Measurements from ENCODE around the gene MEIOSIN.
"Not testable (repeated sequence)": the region's sequence is repeated elsewhere in the genome, so short reads cannot be mapped to it uniquely, and the experiment has no call there.

The MEIOSIN gene

GRCh38 chr19:45733160-45733810 is at the start of gene MEIOSIN:
MEIOSIN (plus strand) TSS chr19:45733439; CDS start chr19:45735377, 1,938 bp downstream.
- DNase-seq (ENCODE audit: low read depth) = no peak

GRCh38 chr19:45685045-45685444 is 48.2 kb upstream of the MEIOSIN start:
- H3K4me3 ChIP-seq (ENCODE audit: low read depth, low read length); DNase-seq (ENCODE audit: low read depth): not testable (repeated sequence)

More at GRCh38 chr19:45733160-45733810, at the start of gene MEIOSIN:
- no peak for TF ChIP-seq CTCF (IDR thresholded peaks at IDR 0.05; ENCODE audit: insufficient read depth, low read depth, low read length, missing control alignments)
- no peak within 1 kb of the TSS for H3K4me3 ChIP-seq (ENCODE audit: low read depth, low read length)

GRCh38 chr19:45687599-45687998 is 45.6 kb upstream of the MEIOSIN start:
- no peak overlapping the region for H3K4me3 ChIP-seq (ENCODE audit: low read depth, low read length)
- DNase-seq (ENCODE audit: low read depth) = no peak
- no peak for TF ChIP-seq CTCF (IDR thresholded peaks at IDR 0.05; ENCODE audit: insufficient read depth, low read depth, low read length, missing control alignments)

GRCh38 chr19:45691516-45692186 is 41.6 kb upstream of the MEIOSIN start, which contains the start of gene SNRPD2:
SNRPD2 (minus strand) TSS chr19:45691953; CDS start chr19:45691888, 65 bp downstream.
- DNase-seq (ENCODE audit: low read depth) = peak; percentile 96
- no peak for TF ChIP-seq CTCF (IDR thresholded peaks at IDR 0.05; ENCODE audit: insufficient read depth, low read depth, low read length, missing control alignments)
- H3K4me3 ChIP-seq (ENCODE audit: low read depth, low read length) = peak within 1 kb of the TSS; percentile 100

- peak within 1 kb of the TSS; percentile 100 for H3K4me3 ChIP-seq (ENCODE audit: low read depth, low read length)
- DNase-seq (ENCODE audit: low read depth) = peak; percentile 100
- no peak for TF ChIP-seq CTCF (IDR thresholded peaks at IDR 0.05; ENCODE audit: insufficient read depth, low read depth, low read length, missing control alignments)
Measured at GRCh38 chr19:45692187-45693105, 40.8 kb upstream of the MEIOSIN start, which contains the start of gene QPCTL. QPCTL (plus strand) TSS chr19:45692666; CDS start chr19:45692704, 38 bp downstream.

GRCh38 chr19:45693106-45693788 is 40.0 kb upstream of the MEIOSIN start:
- peak; percentile 82 for DNase-seq (ENCODE audit: low read depth)
- TF ChIP-seq CTCF (IDR thresholded peaks at IDR 0.05; ENCODE audit: insufficient read depth, low read depth, low read length, missing control alignments) = peak; percentile 93
- peak overlapping the region; percentile 100 for H3K4me3 ChIP-seq (ENCODE audit: low read depth, low read length)
